HL-60 (cell line): ENCODE data around the gene DLGAP5.
A peak's percentile ranks its signal among the peaks of the same experiment; 100 is the strongest.

Experiments used
- DNase-seq, 2 experiments: peaks; one replicate each; pipeline ENCODE4 v3.0.0-alpha.2; 2010 to 2020; ENCODE audit warnings: low read depth in 1 of 2, low spot score in 1 of 2
- H3K27ac ChIP-seq: fragments of 250-450 bp; sonication (Bioruptor Pico); replicated peaks from 2 replicates; pipeline ENCODE4 v1.5.1; 2020; ENCODE audit warnings: mild to moderate bottlenecking, moderate library complexity
- H3K27me3 ChIP-seq: fragments of 250-450 bp; sonication (Bioruptor Pico); 2 replicates; pipeline ENCODE4 v1.5.1; 2021; ENCODE audit warnings: mild to moderate bottlenecking, moderate library complexity; ENCODE audit not compliant: insufficient read depth, poor library complexity, severe bottlenecking
- H3K4me3 ChIP-seq: replicated peaks from 2 replicates; pipeline ENCODE4 v1.5.1; 2011; ENCODE audit warnings: mild to moderate bottlenecking, control low read depth, low read length; ENCODE audit not compliant: insufficient read depth
- GABPA ChIP-seq: IDR thresholded peaks from 2 replicates; pipeline ENCODE4 v1.6.1; 2012; ENCODE audit warnings: low read depth
- POLR2AphosphoS5 ChIP-seq: IDR thresholded peaks from 2 replicates; pipeline ENCODE4 v1.6.1; 2012; ENCODE audit warnings: low read depth
- SPI1 ChIP-seq: IDR thresholded peaks from 2 replicates; pipeline ENCODE4 v1.6.1; 2012; ENCODE audit warnings: low read depth, mild to moderate bottlenecking, borderline replicate concordance
- TF ChIP-seq, protein P1 (sequence below): IDR thresholded peaks from one replicate; pipeline ENCODE4 v1.5.1; 2011; ENCODE audit warnings: low read length, control low read depth, inconsistent platforms; ENCODE audit not compliant: insufficient read depth
- TF ChIP-seq, protein P2 (sequence below): IDR thresholded peaks from 2 replicates; pipeline ENCODE4 v1.6.1; 2012; ENCODE audit warnings: low read depth; ENCODE audit not compliant: insufficient replicate concordance

The DLGAP5 gene

DNA sequence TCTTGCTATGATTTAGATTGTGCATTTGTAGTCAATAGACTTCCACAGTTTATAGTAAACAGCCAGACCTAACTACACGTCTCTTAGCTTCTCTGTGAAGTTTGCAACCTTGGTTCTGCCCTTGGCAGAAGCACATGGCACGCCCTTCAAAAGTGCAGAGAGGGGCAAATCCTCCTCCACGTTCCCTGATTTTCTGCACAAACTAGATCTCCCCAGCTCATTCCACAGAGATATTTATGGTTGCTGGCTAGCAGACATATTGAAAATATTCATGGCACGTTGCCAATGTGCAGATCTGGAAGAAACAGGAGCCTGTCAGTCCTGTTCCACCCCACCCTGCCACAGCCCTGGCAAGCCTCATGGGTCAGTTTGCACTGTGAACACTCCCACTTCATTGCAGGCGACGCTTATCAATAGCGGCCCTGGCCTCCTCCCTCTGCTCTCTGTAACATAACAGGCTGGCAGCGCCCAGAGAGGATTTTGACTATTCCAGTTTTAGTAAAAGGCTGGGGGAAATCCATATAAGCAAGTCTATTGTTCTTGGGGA lies 68.9 kb downstream of the DLGAP5 start:
- TF ChIP-seq SPI1 (no peak), POLR2AphosphoS5 (no peak), GABPA (no peak)
- TF ChIP-seq, protein P1, sequence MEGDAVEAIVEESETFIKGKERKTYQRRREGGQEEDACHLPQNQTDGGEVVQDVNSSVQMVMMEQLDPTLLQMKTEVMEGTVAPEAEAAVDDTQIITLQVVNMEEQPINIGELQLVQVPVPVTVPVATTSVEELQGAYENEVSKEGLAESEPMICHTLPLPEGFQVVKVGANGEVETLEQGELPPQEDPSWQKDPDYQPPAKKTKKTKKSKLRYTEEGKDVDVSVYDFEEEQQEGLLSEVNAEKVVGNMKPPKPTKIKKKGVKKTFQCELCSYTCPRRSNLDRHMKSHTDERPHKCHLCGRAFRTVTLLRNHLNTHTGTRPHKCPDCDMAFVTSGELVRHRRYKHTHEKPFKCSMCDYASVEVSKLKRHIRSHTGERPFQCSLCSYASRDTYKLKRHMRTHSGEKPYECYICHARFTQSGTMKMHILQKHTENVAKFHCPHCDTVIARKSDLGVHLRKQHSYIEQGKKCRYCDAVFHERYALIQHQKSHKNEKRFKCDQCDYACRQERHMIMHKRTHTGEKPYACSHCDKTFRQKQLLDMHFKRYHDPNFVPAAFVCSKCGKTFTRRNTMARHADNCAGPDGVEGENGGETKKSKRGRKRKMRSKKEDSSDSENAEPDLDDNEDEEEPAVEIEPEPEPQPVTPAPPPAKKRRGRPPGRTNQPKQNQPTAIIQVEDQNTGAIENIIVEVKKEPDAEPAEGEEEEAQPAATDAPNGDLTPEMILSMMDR, result no peak
- TF ChIP-seq, protein P2, sequence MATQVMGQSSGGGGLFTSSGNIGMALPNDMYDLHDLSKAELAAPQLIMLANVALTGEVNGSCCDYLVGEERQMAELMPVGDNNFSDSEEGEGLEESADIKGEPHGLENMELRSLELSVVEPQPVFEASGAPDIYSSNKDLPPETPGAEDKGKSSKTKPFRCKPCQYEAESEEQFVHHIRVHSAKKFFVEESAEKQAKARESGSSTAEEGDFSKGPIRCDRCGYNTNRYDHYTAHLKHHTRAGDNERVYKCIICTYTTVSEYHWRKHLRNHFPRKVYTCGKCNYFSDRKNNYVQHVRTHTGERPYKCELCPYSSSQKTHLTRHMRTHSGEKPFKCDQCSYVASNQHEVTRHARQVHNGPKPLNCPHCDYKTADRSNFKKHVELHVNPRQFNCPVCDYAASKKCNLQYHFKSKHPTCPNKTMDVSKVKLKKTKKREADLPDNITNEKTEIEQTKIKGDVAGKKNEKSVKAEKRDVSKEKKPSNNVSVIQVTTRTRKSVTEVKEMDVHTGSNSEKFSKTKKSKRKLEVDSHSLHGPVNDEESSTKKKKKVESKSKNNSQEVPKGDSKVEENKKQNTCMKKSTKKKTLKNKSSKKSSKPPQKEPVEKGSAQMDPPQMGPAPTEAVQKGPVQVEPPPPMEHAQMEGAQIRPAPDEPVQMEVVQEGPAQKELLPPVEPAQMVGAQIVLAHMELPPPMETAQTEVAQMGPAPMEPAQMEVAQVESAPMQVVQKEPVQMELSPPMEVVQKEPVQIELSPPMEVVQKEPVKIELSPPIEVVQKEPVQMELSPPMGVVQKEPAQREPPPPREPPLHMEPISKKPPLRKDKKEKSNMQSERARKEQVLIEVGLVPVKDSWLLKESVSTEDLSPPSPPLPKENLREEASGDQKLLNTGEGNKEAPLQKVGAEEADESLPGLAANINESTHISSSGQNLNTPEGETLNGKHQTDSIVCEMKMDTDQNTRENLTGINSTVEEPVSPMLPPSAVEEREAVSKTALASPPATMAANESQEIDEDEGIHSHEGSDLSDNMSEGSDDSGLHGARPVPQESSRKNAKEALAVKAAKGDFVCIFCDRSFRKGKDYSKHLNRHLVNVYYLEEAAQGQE, result no peak
- DNase-seq, result no peak
- no peak overlapping the region for H3K27ac ChIP-seq
- H3K27me3 ChIP-seq, result no peaks in the 10 kb centered on the region
- no peak overlapping the region for H3K4me3 ChIP-seq

DNA sequence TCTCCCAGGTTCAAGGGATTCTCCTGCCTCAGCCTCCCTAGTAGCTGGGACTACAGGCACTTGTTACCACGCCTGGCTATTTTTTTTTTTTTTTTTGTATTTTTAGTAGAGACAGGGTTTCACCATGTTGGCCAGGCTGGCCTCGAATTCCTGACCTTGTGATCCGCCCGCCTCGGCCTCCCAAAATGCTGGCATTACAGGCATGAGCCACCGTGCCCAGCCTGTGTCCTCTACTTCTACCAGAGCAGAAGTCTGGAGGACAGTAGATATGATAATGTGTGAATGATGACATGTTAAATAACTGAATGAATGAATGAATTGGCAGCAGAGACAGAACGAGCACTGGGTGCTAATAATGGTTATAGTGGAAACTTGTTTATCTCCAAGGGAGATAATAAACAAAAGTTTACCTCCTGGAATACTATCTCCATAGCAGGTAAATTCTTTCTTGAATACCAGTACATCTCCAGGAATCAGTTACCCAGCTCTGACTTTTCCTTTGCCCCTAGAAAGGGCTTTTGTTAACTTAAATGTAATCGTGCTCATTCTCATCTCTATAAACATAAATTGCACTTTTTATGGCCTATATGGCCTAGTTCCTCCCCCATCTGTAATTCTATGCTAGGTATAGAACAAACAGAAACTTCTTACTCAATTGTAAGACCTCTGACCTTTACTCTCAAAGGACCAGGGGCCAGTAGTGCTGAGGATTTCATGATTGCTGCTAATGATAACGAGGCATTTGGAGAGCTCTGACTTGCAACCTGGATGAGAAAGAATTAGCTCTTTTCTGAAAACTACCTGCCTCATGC lies 69.6 kb downstream of the DLGAP5 start:
- Histone ChIP-seq H3K4me3 (no peak overlapping the region), H3K27me3 (no peaks in the 10 kb centered on the region), H3K27ac (no peak overlapping the region)
- TF ChIP-seq POLR2AphosphoS5 (no peak), GABPA (no peak), SPI1 (no peak)
- TF ChIP-seq, protein P1, result no peak
- TF ChIP-seq, protein P2, result no peak
- no peak for DNase-seq

DNA sequence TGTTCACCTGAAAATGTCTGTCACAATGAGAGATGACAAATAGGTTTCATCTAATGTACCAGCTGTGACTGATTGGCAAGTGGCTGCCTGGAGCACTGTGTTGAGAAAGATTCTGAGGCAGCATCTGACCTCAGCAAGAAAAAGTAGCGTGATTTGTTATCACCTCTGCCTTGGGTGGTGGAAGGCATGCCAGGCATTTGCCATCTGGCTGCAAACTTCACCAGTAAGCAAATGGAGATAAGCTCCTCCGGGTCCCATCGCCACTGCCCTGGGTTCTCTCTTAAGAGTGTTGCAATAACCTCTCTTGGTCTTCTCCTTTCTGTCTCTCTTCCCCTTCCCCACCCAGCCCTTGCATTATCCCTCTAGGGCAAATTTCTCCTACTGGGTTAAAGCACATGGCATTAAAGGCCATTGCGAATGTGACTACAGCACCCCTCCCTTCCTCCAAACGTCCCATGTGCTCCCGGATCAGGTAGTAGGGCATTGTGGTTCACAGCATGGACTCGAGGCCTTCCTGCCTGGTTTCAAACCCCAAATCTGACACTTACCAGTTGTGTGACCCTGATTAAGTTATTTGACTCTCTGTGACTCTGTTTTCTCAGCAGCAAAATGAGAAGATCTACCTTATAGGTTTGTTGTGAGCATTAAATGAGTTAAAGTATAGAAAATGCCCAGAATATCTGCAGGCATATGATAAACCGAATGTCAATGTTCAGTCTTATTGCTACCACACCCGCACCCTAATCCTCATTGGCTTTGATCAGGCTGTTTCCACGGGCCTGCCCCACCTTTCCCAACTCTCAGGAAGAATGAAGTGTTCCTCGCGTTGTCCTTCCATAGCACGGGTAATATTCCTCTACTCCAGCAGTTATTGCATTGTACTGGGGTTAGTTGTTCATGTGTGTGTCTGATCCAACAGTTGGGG lies 70.6 kb downstream of the DLGAP5 start:
- TF ChIP-seq, protein P2, result no peak
- TF ChIP-seq, protein P1, result no peak
- peak; percentile 52; the same call in 1 of the 2 replicates for TF ChIP-seq SPI1
- DNase-seq, result peak; percentile 64 to 87
- H3K4me3 ChIP-seq, result no peak overlapping the region
- peak overlapping the region; percentile 48 for H3K27ac ChIP-seq
- H3K27me3 ChIP-seq, result no peaks in the 10 kb centered on the region
